GM23338 (cell line): ENCODE measurements around the gene SUPT6H. TPM values are rescaled to one million over a fixed set of nuclear protein-coding genes. Genes with fewer than 3 reads are reported as not detected.

Source experiments
- ATAC-seq: fragments of 200-7000 bp; cut with Tn5 transposase; 3 replicates; pipeline ENCODE4 v1.9.1; 2020
- DNase-seq: peaks from one replicate; pipeline ENCODE4 v3.0.0-alpha.2; 2015; ENCODE audit warnings: low spot score
- H2AFZ ChIP-seq: fragments of 200-600 bp; sonication (generic); 2 replicates; pipeline ENCODE4 v1.8.0; 2016; ENCODE audit warnings: antibody characterized with exemption, mild to moderate bottlenecking, moderate library complexity
- H3F3A ChIP-seq: fragments of 200-600 bp; sonication (generic); replicated peaks from 2 replicates; pipeline ENCODE4 v1.8.0; 2017; ENCODE audit warnings: antibody characterized with exemption, mixed run types, low read depth
- H3K27ac ChIP-seq: fragments of 200-600 bp; sonication (generic); 2 replicates; pipeline ENCODE4 v1.6.1; 2016; ENCODE audit warnings: low read depth
- H3K27me3 ChIP-seq: fragments of 200-600 bp; sonication (generic); 2 replicates; pipeline ENCODE4 v1.8.0; 2016; ENCODE audit warnings: mild to moderate bottlenecking, mixed run types, moderate library complexity; ENCODE audit not compliant: insufficient read depth
- H3K36me3 ChIP-seq: fragments of 200-600 bp; sonication (generic); 2 replicates; pipeline ENCODE4 v1.8.0; 2016; ENCODE audit warnings: mild to moderate bottlenecking; ENCODE audit not compliant: insufficient read depth
- H3K4me1 ChIP-seq: fragments of 200-600 bp; sonication (generic); 2 replicates; pipeline ENCODE4 v1.8.0; 2016; ENCODE audit warnings: mild to moderate bottlenecking, moderate library complexity; ENCODE audit not compliant: insufficient read depth
- H3K4me2 ChIP-seq: fragments of 200-600 bp; sonication (generic); 2 replicates; pipeline ENCODE4 v1.7.1; 2017; ENCODE audit warnings: mixed run types
- H3K4me3 ChIP-seq: fragments of 200-600 bp; sonication (generic); 2 replicates; pipeline ENCODE4 v1.6.1; 2016; ENCODE audit warnings: mixed run types
- H3K79me2 ChIP-seq: fragments of 200-600 bp; sonication (generic); replicated peaks from 2 replicates; pipeline ENCODE4 v1.8.0; 2017; ENCODE audit warnings: mild to moderate bottlenecking; ENCODE audit not compliant: insufficient read depth
- H3K9me2 ChIP-seq: fragments of 200-600 bp; sonication (generic); 2 replicates; pipeline ENCODE4 v1.8.0; 2017; ENCODE audit not compliant: insufficient read depth
- H4K20me1 ChIP-seq: fragments of 200-600 bp; sonication (generic); replicated peaks from 2 replicates; pipeline ENCODE4 v1.8.0; 2017; ENCODE audit warnings: mild to moderate bottlenecking; ENCODE audit not compliant: insufficient read depth
- H3K27ac Mint-ChIP-seq: 2 replicates; pipeline ENCODE4 v1.8.0; 2020; ENCODE audit warnings: inconsistent platforms, mild to moderate bottlenecking, moderate library complexity, mixed read lengths
- H3K27me3 Mint-ChIP-seq: 3 replicates; pipeline ENCODE4 v1.8.0; 2022; ENCODE audit warnings: low read depth, mild to moderate bottlenecking, moderate library complexity, mixed read lengths, inconsistent platforms; ENCODE audit not compliant: insufficient read depth, poor library complexity
- H3K36me3 Mint-ChIP-seq: 3 replicates; pipeline ENCODE4 v1.8.0; 2021; ENCODE audit warnings: low read depth, mild to moderate bottlenecking, inconsistent platforms, moderate library complexity, mixed read lengths
- H3K4me1 Mint-ChIP-seq: 3 replicates; pipeline ENCODE4 v1.8.0; 2020; ENCODE audit warnings: mild to moderate bottlenecking, inconsistent platforms, mixed read lengths
- H3K4me3 Mint-ChIP-seq: 3 replicates; pipeline ENCODE4 v1.8.0; 2021; ENCODE audit warnings: moderate library complexity, mild to moderate bottlenecking, inconsistent platforms, mixed read lengths
- H3K9me3 Mint-ChIP-seq: 3 replicates; pipeline ENCODE4 v1.8.0; 2020; ENCODE audit warnings: moderate library complexity, mild to moderate bottlenecking, inconsistent platforms, mixed read lengths
- EZH2phosphoT487 ChIP-seq: fragments of 200-600 bp; sonication (generic); IDR thresholded peaks from one replicate; pipeline ENCODE4 v1.8.1; 2018; ENCODE audit warnings: antibody characterized with exemption; ENCODE audit not compliant: unreplicated experiment
- JUNB ChIP-seq: IDR thresholded peaks from one replicate; pipeline ENCODE4 v1.6.1; 2016; ENCODE audit warnings: antibody characterized with exemption; ENCODE audit not compliant: unreplicated experiment
- STAT1 ChIP-seq: IDR thresholded peaks from one replicate; pipeline ENCODE4 v1.6.1; 2016; ENCODE audit warnings: antibody characterized with exemption; ENCODE audit not compliant: unreplicated experiment
- ZNF331 ChIP-seq: fragments of 250-450 bp; sonication (Bioruptor Pico); IDR thresholded peaks from 2 replicates; pipeline ENCODE4 v1.5.0; 2020; ENCODE audit warnings: low read depth, mild to moderate bottlenecking, moderate library complexity
- polyA plus RNA-seq: library from polyadenylated mRNA; unstranded; fragments of >200 nt; fragmentation: Nextera tagmentation; extraction: Ambion mirVana; gene quantifications from 2 replicates; pipeline ENCODE4 v1.2.1, GENCODE V29; 2016
- total RNA-seq: library from RNA; depleted of rRNA; stranded (reverse); fragments of >200 nt; shearing (Covaris generic); gene quantifications from 2 replicates; pipeline ENCODE4 v1.2.3, GENCODE V29; 2014
- TF ChIP-seq, protein P1 (sequence below): IDR thresholded peaks from one replicate; pipeline ENCODE4 v1.6.1; 2018; ENCODE audit warnings: antibody characterized with exemption; ENCODE audit not compliant: unreplicated experiment
- TF ChIP-seq, protein P2 (sequence below): fragments of 250-450 bp; sonication (Bioruptor Pico); IDR thresholded peaks from 2 replicates; pipeline ENCODE4 v1.5.0; 2020; ENCODE audit warnings: mild to moderate bottlenecking, moderate library complexity
- TF ChIP-seq, protein P3 (sequence below): IDR thresholded peaks from 2 replicates; pipeline ENCODE4 v1.6.1; 2016; ENCODE audit warnings: antibody characterized with exemption

The SUPT6H gene
- total and polyA plus RNA-seq, 2 experiments from 2014 or later: 17.8 to 70.7 TPM

DNA sequence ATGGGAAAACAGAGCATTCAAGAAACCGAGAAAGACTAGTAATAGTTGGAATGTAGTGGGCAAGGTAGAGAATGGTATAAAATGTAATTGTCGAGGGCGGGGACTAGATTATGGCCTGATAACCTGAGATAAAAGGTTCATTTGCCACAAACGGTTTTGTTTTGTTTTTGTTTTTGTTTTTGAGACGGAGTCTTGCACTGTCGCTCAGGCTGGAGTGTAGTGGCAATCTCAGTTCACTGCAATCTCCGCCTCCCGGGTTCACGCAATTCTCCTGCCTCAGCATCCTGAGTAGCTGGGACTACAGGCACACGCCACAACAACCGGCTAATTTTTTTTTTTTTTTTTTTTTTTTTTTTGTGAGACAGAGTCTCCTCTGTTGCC lies 67.9 kb downstream of the SUPT6H start (continued):
- TF ChIP-seq, protein P1, sequence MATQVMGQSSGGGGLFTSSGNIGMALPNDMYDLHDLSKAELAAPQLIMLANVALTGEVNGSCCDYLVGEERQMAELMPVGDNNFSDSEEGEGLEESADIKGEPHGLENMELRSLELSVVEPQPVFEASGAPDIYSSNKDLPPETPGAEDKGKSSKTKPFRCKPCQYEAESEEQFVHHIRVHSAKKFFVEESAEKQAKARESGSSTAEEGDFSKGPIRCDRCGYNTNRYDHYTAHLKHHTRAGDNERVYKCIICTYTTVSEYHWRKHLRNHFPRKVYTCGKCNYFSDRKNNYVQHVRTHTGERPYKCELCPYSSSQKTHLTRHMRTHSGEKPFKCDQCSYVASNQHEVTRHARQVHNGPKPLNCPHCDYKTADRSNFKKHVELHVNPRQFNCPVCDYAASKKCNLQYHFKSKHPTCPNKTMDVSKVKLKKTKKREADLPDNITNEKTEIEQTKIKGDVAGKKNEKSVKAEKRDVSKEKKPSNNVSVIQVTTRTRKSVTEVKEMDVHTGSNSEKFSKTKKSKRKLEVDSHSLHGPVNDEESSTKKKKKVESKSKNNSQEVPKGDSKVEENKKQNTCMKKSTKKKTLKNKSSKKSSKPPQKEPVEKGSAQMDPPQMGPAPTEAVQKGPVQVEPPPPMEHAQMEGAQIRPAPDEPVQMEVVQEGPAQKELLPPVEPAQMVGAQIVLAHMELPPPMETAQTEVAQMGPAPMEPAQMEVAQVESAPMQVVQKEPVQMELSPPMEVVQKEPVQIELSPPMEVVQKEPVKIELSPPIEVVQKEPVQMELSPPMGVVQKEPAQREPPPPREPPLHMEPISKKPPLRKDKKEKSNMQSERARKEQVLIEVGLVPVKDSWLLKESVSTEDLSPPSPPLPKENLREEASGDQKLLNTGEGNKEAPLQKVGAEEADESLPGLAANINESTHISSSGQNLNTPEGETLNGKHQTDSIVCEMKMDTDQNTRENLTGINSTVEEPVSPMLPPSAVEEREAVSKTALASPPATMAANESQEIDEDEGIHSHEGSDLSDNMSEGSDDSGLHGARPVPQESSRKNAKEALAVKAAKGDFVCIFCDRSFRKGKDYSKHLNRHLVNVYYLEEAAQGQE: no peak
- TF ChIP-seq STAT1 (no peak), JUNB (no peak)

DNA sequence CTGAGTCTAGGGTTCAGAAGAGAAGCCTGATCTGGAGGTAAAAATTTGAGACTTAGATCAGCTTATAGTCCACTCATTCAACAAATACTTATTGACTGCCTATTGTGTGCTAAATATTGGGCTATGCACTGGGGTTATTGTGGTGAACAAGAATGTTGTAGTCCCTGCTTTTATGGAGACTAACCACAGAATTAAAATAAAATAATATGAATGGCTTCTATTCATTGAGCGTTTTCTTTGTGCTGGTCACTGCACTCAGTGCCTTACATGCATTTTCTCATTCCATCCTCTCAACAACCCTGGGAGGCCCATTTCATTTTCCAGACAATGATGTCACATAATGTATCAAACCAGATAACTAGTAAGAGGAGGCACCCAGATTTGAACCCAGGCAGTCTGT lies 71.3 kb downstream of the SUPT6H start:
- no peak for DNase-seq
- H3K4me1 Mint-ChIP-seq: peaks cover 7% of the 10 kb centered on the region
- H3K27me3 Mint-ChIP-seq: peaks cover 10% of the 10 kb centered on the region
- Histone ChIP-seq H3K36me3 (no peaks in the 10 kb centered on the region), H3K4me2 (no peak overlapping the region), H3K9me2 (no peaks in the 10 kb centered on the region), H2AFZ (no peak overlapping the region), H3F3A (0 out of 2 replicates have a peak, but pooled peaks cover 2% of the 10 kb centered on the region), H3K27me3 (no peaks in the 10 kb centered on the region), H3K4me3 (no peak overlapping the region), H3K27ac (no peak overlapping the region), H3K79me2 (no peaks in the 10 kb centered on the region; the same call in 1 of the 2 replicates), H4K20me1 (no peaks in the 10 kb centered on the region; the same call in 1 of the 2 replicates), H3K4me1 (no peaks in the 10 kb centered on the region)
- no peak overlapping the region for H3K27ac Mint-ChIP-seq
- TF ChIP-seq ZNF331 (CRISPR knock-in tag) (no peak), EZH2phosphoT487 (no peak)
- TF ChIP-seq, protein P2, sequence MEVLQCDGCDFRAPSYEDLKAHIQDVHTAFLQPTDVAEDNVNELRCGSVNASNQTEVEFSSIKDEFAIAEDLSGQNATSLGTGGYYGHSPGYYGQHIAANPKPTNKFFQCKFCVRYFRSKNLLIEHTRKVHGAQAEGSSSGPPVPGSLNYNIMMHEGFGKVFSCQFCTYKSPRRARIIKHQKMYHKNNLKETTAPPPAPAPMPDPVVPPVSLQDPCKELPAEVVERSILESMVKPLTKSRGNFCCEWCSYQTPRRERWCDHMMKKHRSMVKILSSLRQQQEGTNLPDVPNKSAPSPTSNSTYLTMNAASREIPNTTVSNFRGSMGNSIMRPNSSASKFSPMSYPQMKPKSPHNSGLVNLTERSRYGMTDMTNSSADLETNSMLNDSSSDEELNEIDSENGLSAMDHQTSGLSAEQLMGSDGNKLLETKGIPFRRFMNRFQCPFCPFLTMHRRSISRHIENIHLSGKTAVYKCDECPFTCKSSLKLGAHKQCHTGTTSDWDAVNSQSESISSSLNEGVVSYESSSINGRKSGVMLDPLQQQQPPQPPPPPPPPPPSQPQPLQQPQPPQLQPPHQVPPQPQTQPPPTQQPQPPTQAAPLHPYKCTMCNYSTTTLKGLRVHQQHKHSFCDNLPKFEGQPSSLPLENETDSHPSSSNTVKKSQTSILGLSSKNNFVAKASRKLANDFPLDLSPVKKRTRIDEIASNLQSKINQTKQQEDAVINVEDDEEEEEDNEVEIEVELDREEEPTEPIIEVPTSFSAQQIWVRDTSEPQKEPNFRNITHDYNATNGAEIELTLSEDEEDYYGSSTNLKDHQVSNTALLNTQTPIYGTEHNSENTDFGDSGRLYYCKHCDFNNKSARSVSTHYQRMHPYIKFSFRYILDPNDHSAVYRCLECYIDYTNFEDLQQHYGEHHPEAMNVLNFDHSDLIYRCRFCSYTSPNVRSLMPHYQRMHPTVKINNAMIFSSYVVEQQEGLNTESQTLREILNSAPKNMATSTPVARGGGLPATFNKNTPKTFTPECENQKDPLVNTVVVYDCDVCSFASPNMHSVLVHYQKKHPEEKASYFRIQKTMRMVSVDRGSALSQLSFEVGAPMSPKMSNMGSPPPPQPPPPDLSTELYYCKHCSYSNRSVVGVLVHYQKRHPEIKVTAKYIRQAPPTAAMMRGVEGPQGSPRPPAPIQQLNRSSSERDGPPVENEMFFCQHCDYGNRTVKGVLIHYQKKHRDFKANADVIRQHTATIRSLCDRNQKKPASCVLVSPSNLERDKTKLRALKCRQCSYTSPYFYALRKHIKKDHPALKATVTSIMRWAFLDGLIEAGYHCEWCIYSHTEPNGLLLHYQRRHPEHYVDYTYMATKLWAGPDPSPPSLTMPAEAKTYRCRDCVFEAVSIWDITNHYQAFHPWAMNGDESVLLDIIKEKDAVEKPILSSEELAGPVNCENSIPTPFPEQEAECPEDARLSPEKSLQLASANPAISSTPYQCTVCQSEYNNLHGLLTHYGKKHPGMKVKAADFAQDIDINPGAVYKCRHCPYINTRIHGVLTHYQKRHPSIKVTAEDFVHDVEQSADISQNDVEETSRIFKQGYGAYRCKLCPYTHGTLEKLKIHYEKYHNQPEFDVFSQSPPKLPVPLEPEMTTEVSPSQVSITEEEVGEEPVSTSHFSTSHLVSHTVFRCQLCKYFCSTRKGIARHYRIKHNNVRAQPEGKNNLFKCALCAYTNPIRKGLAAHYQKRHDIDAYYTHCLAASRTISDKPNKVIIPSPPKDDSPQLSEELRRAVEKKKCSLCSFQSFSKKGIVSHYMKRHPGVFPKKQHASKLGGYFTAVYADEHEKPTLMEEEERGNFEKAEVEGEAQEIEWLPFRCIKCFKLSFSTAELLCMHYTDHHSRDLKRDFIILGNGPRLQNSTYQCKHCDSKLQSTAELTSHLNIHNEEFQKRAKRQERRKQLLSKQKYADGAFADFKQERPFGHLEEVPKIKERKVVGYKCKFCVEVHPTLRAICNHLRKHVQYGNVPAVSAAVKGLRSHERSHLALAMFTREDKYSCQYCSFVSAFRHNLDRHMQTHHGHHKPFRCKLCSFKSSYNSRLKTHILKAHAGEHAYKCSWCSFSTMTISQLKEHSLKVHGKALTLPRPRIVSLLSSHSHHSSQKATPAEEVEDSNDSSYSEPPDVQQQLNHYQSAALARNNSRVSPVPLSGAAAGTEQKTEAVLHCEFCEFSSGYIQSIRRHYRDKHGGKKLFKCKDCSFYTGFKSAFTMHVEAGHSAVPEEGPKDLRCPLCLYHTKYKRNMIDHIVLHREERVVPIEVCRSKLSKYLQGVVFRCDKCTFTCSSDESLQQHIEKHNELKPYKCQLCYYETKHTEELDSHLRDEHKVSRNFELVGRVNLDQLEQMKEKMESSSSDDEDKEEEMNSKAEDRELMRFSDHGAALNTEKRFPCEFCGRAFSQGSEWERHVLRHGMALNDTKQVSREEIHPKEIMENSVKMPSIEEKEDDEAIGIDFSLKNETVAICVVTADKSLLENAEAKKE (CRISPR knock-in tag): no peak
- TF ChIP-seq, protein P3, sequence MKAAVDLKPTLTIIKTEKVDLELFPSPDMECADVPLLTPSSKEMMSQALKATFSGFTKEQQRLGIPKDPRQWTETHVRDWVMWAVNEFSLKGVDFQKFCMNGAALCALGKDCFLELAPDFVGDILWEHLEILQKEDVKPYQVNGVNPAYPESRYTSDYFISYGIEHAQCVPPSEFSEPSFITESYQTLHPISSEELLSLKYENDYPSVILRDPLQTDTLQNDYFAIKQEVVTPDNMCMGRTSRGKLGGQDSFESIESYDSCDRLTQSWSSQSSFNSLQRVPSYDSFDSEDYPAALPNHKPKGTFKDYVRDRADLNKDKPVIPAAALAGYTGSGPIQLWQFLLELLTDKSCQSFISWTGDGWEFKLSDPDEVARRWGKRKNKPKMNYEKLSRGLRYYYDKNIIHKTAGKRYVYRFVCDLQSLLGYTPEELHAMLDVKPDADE: no peak
- TF ChIP-seq, protein P1: no peak
- H3K36me3 Mint-ChIP-seq: peaks cover 26% of the 10 kb centered on the region
- ATAC-seq: no peak
- no peaks in the 10 kb centered on the region; the same call in 1 of the 3 replicates for H3K9me3 Mint-ChIP-seq
- no peak overlapping the region; the same call in 2 of the 3 replicates for H3K4me3 Mint-ChIP-seq
